K562 (cell line): Measurements from ENCODE around the gene TPRG1L. TPM values are rescaled to one million over a fixed set of nuclear protein-coding genes. Genes with fewer than 3 reads are reported as not detected.

Experiments
- BCOR ChIP-seq: fragments of 450-650 bp; IDR thresholded peaks from 2 replicates; pipeline ENCODE4 v1.6.1; 2016
- BDP1 ChIP-seq: IDR thresholded peaks from 3 replicates; pipeline ENCODE4 v1.6.1; 2011; ENCODE audit not compliant: insufficient read length, insufficient read depth
- BRD9 ChIP-seq: fragments of 450-650 bp; IDR thresholded peaks from 2 replicates; pipeline ENCODE4 v1.6.1; 2018; ENCODE audit warnings: low read depth; ENCODE audit not compliant: partially characterized antibody
- CBFA2T2 ChIP-seq: fragments of 450-650 bp; conservative IDR thresholded peaks from 2 replicates; pipeline ENCODE4 v1.6.1; 2017; ENCODE audit warnings: mild to moderate bottlenecking
- EP300 ChIP-seq: IDR thresholded peaks from 2 replicates; pipeline ENCODE4 v1.6.1; 2012; ENCODE audit warnings: low read length, improper control_type of control experiment
- ESRRA ChIP-seq: fragments of 450-650 bp; IDR thresholded peaks from 2 replicates; pipeline ENCODE4 v1.6.1; 2014; ENCODE audit warnings: low read depth, mild to moderate bottlenecking, moderate library complexity, borderline replicate concordance
- GATAD2A ChIP-seq: fragments of 450-650 bp; IDR thresholded peaks from 2 replicates; pipeline ENCODE4 v1.6.1; 2017
- HCFC1 ChIP-seq: IDR thresholded peaks from 2 replicates; pipeline ENCODE4 v1.6.1; 2012; ENCODE audit warnings: low read depth, low read length, improper control_type of control experiment
- LEF1 ChIP-seq: fragments of 450-650 bp; IDR thresholded peaks from 2 replicates; pipeline ENCODE4 v1.6.1; 2016; ENCODE audit warnings: mild to moderate bottlenecking
- NR1H2 ChIP-seq: sonication (generic); formaldehyde crosslinking; IDR thresholded peaks from 2 replicates; pipeline ENCODE4 v1.4.0; 2020; ENCODE audit warnings: mild to moderate bottlenecking, missing genetic modification reagents
- NR2C2 ChIP-seq, 2 experiments: fragments of 200-800 bp in 1 of 2; sonication (Bioruptor generic) in 1 of 2; sonication (generic) in 1 of 2; formaldehyde crosslinking in 1 of 2; IDR thresholded peaks; 2 replicates each; pipeline versions ENCODE4 v1.6.1 to v1.8.0; 2016 to 2022; ENCODE audit warnings: mild to moderate bottlenecking in 1 of 2, missing compliant biosample characterization in 1 of 2, missing genetic modification characterization in 1 of 2, missing genetic modification reagents in 1 of 2
- NR3C1 ChIP-seq: sonication (generic); formaldehyde crosslinking; IDR thresholded peaks from 2 replicates; pipeline ENCODE4 v1.8.1; 2022; ENCODE audit warnings: missing genetic modification reagents
- POLR2AphosphoS5 ChIP-seq: IDR thresholded peaks from 2 replicates; pipeline ENCODE4 v1.6.1; 2011; ENCODE audit warnings: mild to moderate bottlenecking, low read depth, low read length, moderate library complexity; ENCODE audit not compliant: control insufficient read depth, insufficient read depth
- PRMT5 ChIP-seq: sonication (generic); formaldehyde crosslinking; IDR thresholded peaks from 2 replicates; pipeline ENCODE4 v1.5.0; 2020; ENCODE audit warnings: missing genetic modification reagents
- RBBP5 ChIP-seq: fragments of 200-600 bp; sonication (generic); IDR thresholded peaks from 2 replicates; pipeline ENCODE4 v1.6.1; 2012; ENCODE audit warnings: borderline replicate concordance, mild to moderate bottlenecking, low read length, control low read depth, inconsistent platforms; ENCODE audit not compliant: insufficient read depth, poor library complexity, severe bottlenecking
- SP2 ChIP-seq: IDR thresholded peaks from 2 replicates; pipeline ENCODE4 v1.6.1; 2011; ENCODE audit warnings: mild to moderate bottlenecking, low read depth, low read length, moderate library complexity; ENCODE audit not compliant: poor library complexity, severe bottlenecking; ENCODE audit errors: extremely low read depth
- TEAD2 ChIP-seq: fragments of 450-650 bp; IDR thresholded peaks from 2 replicates; pipeline ENCODE4 v1.6.1; 2016; ENCODE audit warnings: missing genetic modification characterization, control low read depth, missing compliant biosample characterization
- ZNF354B ChIP-seq: fragments of 250-450 bp; sonication (Bioruptor Pico); IDR thresholded peaks from 2 replicates; pipeline ENCODE4 v1.4.0; 2020
- ZNF780A ChIP-seq: fragments of 250-450 bp; sonication (Bioruptor Pico); IDR thresholded peaks from 2 replicates; pipeline ENCODE4 v1.5.0; 2021; ENCODE audit warnings: mild to moderate bottlenecking
- polyA plus RNA-seq, 8 experiments: library from polyadenylated mRNA; depleted of rRNA in 4 of 8; stranded (reverse) in 5 of 8; unstranded in 3 of 8; fragments of >200 nt; fragmentation: Nextera tagmentation in 2 of 8; fragmentation: Illumina TruSeq in 1 of 8; extraction: Ambion mirVana in 2 of 8; extraction: Trizol in 1 of 8; gene quantifications; 2 replicates each; pipeline versions ENCODE4 v1.2.1 to v1.2.3, GENCODE V29; 2011 to 2014; ENCODE audit warnings: inconsistent platforms in 1 of 8, missing spikeins in 1 of 8
- total RNA-seq, 7 experiments: library from RNA; depleted of rRNA in 6 of 7; stranded (reverse); fragments of >200 nt in 6 of 7; fragmentation: Illumina TruSeq in 2 of 7; extraction: Trizol in 2 of 7; gene quantifications; 2 replicates each; pipeline versions ENCODE4 v1.2.1 to v1.2.3, GENCODE V29; 2011 to 2021; ENCODE audit warnings: low replicate concordance in 1 of 7
- TF ChIP-seq, protein P1 (sequence below), 3 experiments: fragments of 200-800 bp in 1 of 3; sonication (Bioruptor generic) in 1 of 3; sonication (generic) in 1 of 3; formaldehyde crosslinking in 1 of 3; IDR thresholded peaks; 2 replicates each; pipeline versions ENCODE4 v1.6.1 to v1.8.0; 2016 to 2022; ENCODE audit warnings: mild to moderate bottlenecking in 2 of 3, missing compliant biosample characterization in 2 of 3, missing genetic modification characterization in 2 of 3, missing genetic modification reagents in 1 of 3
- TF ChIP-seq, protein P2 (sequence below): fragments of 450-650 bp; formaldehyde crosslinking; IDR thresholded peaks from 2 replicates; pipeline ENCODE4 v1.4.0; 2022; ENCODE audit warnings: mild to moderate bottlenecking, moderate library complexity
- TF ChIP-seq, protein P3 (sequence below): fragments of 250-450 bp; sonication (Bioruptor Pico); IDR thresholded peaks from 2 replicates; pipeline ENCODE4 v1.5.0; 2022; ENCODE audit warnings: mild to moderate bottlenecking

TPRG1L gene
- total and polyA plus RNA-seq, 9 of the 15 experiments (the other 6 are each of a cell fraction or from before 2014, with no cell fraction given): 1.6 to 11.0 (median 6.2) TPM

DNA sequence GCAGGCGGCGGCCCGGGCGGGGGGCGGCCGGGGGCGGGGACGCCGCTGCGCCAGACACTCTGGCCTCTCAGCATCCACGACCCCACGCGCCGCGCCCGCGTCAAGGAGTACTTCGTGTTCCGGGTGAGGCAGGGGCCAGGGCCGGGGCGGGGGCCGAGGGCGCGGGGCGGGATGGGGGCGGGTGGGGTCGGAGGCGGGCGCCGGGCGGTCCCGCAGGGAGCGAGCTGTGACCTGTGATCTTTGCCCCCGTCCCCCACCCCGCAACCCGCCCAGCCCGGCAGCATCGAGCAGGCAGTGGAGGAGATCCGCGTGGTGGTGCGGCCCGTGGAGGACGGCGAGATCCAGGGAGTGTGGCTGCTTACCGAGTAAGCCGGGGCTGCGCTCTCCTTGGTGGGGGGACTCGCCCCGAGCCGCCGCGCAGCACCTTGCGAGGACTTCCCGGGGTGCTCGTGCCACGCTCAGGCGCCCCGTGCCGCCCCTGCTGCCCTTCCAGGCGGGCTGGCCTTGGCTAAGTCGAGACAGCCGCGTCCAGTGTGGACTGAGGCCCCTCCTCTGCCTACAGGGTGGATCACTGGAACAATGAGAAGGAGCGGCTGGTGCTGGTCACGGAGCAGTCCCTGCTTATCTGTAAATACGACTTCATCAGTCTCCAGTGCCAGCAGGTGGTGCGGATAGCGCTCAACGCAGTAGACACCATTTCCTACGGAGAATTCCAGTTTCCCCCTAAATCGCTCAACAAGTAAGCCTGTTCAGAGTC lies 514 bp downstream of the TPRG1L start (continued):
- no peak for TF ChIP-seq SP2
- TF ChIP-seq BDP1: no peak
- peak; percentile 65 for TF ChIP-seq POLR2AphosphoS5
- no peak for TF ChIP-seq NR3C1 (CRISPR knock-in tag)
- no peak for TF ChIP-seq ESRRA
- no peak for TF ChIP-seq LEF1
- no peak for TF ChIP-seq EP300
- TF ChIP-seq, protein P1, sequence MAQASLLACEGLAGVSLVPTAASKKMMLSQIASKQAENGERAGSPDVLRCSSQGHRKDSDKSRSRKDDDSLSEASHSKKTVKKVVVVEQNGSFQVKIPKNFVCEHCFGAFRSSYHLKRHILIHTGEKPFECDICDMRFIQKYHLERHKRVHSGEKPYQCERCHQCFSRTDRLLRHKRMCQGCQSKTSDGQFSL (CRISPR knock-in tag; IDR thresholded peaks at IDR 0.05): peak; percentile 81; the same call in 1 of the 2 replicates
- TF ChIP-seq, protein P1 (tag; IDR thresholded peaks at IDR 0.05): no peak
- TF ChIP-seq NR2C2 (CRISPR knock-in tag; IDR thresholded peaks at IDR 0.05): no peak
- peak; percentile 90 for TF ChIP-seq NR2C2 (tag; IDR thresholded peaks at IDR 0.05)
- TF ChIP-seq NR1H2 (CRISPR knock-in tag): no peak
- TF ChIP-seq RBBP5: peak; percentile 79
- no peak for TF ChIP-seq ZNF354B (CRISPR knock-in tag)
- TF ChIP-seq ZNF780A: no peak
- TF ChIP-seq BRD9: no peak
- 0 out of 2 replicates have a peak, but pooled peaks have one; percentile 30 for TF ChIP-seq GATAD2A
- no peak for TF ChIP-seq TEAD2 (tag)
- TF ChIP-seq, protein P2, sequence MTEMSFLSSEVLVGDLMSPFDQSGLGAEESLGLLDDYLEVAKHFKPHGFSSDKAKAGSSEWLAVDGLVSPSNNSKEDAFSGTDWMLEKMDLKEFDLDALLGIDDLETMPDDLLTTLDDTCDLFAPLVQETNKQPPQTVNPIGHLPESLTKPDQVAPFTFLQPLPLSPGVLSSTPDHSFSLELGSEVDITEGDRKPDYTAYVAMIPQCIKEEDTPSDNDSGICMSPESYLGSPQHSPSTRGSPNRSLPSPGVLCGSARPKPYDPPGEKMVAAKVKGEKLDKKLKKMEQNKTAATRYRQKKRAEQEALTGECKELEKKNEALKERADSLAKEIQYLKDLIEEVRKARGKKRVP: no peak
- no peak for TF ChIP-seq HCFC1
- TF ChIP-seq PRMT5 (CRISPR knock-in tag): no peak
- TF ChIP-seq CBFA2T2: peak; percentile 65
- TF ChIP-seq, protein P3, sequence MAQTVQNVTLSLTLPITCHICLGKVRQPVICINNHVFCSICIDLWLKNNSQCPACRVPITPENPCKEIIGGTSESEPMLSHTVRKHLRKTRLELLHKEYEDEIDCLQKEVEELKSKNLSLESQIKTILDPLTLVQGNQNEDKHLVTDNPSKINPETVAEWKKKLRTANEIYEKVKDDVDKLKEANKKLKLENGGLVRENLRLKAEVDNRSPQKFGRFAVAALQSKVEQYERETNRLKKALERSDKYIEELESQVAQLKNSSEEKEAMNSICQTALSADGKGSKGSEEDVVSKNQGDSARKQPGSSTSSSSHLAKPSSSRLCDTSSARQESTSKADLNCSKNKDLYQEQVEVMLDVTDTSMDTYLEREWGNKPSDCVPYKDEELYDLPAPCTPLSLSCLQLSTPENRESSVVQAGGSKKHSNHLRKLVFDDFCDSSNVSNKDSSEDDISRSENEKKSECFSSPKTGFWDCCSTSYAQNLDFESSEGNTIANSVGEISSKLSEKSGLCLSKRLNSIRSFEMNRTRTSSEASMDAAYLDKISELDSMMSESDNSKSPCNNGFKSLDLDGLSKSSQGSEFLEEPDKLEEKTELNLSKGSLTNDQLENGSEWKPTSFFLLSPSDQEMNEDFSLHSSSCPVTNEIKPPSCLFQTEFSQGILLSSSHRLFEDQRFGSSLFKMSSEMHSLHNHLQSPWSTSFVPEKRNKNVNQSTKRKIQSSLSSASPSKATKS: no peak
- TF ChIP-seq BCOR: peak; percentile 48
